Loucy (cell line): ENCODE measurements around the gene VWA8.

Experiments used
- H2AFZ ChIP-seq: fragments of 200-600 bp; sonication (generic); 2 replicates; pipeline ENCODE4 v1.6.0; 2016; ENCODE audit warnings: antibody characterized with exemption, mild to moderate bottlenecking, low read length, moderate library complexity
- H3F3A ChIP-seq: fragments of 200-600 bp; 2 replicates; pipeline ENCODE4 v1.6.0; 2016; ENCODE audit warnings: antibody characterized with exemption, low read depth, mild to moderate bottlenecking
- H3K27me3 ChIP-seq: fragments of 200-600 bp; sonication (generic); 2 replicates; pipeline ENCODE4 v1.6.1; 2014; ENCODE audit warnings: low read length, mild to moderate bottlenecking; ENCODE audit not compliant: insufficient read depth, poor library complexity, severe bottlenecking
- H3K36me3 ChIP-seq: fragments of 200-600 bp; sonication (generic); 2 replicates; pipeline ENCODE4 v1.6.1; 2016; ENCODE audit warnings: low read length; ENCODE audit not compliant: insufficient read depth
- H3K4me1 ChIP-seq: fragments of 200-600 bp; sonication (generic); 2 replicates; pipeline ENCODE4 v1.5.1; 2014; ENCODE audit warnings: low read length, mild to moderate bottlenecking; ENCODE audit not compliant: insufficient read depth, poor library complexity, severe bottlenecking
- H3K4me2 ChIP-seq: fragments of 200-600 bp; sonication (generic); 2 replicates; pipeline ENCODE4 v1.6.0; 2014; ENCODE audit warnings: antibody characterized with exemption, low read length, low read depth, mild to moderate bottlenecking; ENCODE audit not compliant: poor library complexity, severe bottlenecking
- H3K4me3 ChIP-seq: fragments of 200-600 bp; sonication (generic); 2 replicates; pipeline ENCODE4 v1.5.1; 2014; ENCODE audit warnings: low read length, mild to moderate bottlenecking, mixed read lengths; ENCODE audit not compliant: poor library complexity, severe bottlenecking
- H3K79me2 ChIP-seq: fragments of 200-600 bp; sonication (generic); 2 replicates; pipeline ENCODE4 v1.6.1; 2014; ENCODE audit warnings: low read length; ENCODE audit not compliant: insufficient read depth
- H3K9ac ChIP-seq: fragments of 200-600 bp; sonication (generic); 2 replicates; pipeline ENCODE4 v1.6.0; 2014; ENCODE audit warnings: mild to moderate bottlenecking, low read depth, low read length, moderate library complexity; ENCODE audit not compliant: poor library complexity, severe bottlenecking
- H3K9me2 ChIP-seq: fragments of 200-600 bp; sonication (generic); replicated peaks from 2 replicates; pipeline ENCODE4 v1.6.1; 2016; ENCODE audit warnings: low read depth, low read length, mixed read lengths
- H3K9me3 ChIP-seq: fragments of 200-600 bp; sonication (generic); 2 replicates; pipeline ENCODE4 v1.6.1; 2014; ENCODE audit warnings: mild to moderate bottlenecking, antibody characterized with exemption, low read length, low read depth; ENCODE audit not compliant: insufficient read depth
- H4K20me1 ChIP-seq: fragments of 200-600 bp; sonication (generic); 2 replicates; pipeline ENCODE4 v1.6.0; 2014; ENCODE audit warnings: antibody characterized with exemption, low read length, mild to moderate bottlenecking; ENCODE audit not compliant: insufficient read depth, poor library complexity, severe bottlenecking
- CTCF ChIP-seq: fragments of 200-600 bp; sonication (generic); conservative IDR thresholded peaks from 2 replicates; pipeline ENCODE4 v1.5.1; 2014; ENCODE audit warnings: mild to moderate bottlenecking, antibody characterized with exemption, low read length
- EZH2phosphoT487 ChIP-seq: fragments of 200-600 bp; IDR thresholded peaks from 2 replicates; pipeline ENCODE4 v1.6.1; 2018; ENCODE audit warnings: antibody characterized with exemption, mild to moderate bottlenecking, moderate library complexity, borderline replicate concordance

VWA8 gene

GRCh38 chr13:41821238-41821594 lies 139.7 kb downstream of the VWA8 start:
- no peak overlapping the region for H2AFZ ChIP-seq
- TF ChIP-seq EZH2phosphoT487 (no peak), CTCF (no peak)
- no peaks in the 10 kb centered on the region for H3K79me2 ChIP-seq
- peaks cover 6% of the 10 kb centered on the region for H3K4me1 ChIP-seq
- no peak overlapping the region for H3K9ac ChIP-seq
- no peaks in the 10 kb centered on the region for H3K27me3 ChIP-seq
- no peaks in the 10 kb centered on the region for H4K20me1 ChIP-seq
- H3K9me2 ChIP-seq, result no peaks in the 10 kb centered on the region
- no peaks in the 10 kb centered on the region for H3F3A ChIP-seq
- H3K4me3 ChIP-seq, result no peak overlapping the region
- no peak overlapping the region for H3K4me2 ChIP-seq
- H3K9me3 ChIP-seq, result no peaks in the 10 kb centered on the region
- H3K36me3 ChIP-seq, result peaks cover 12% of the 10 kb centered on the region

GRCh38 chr13:41820581-41821237 lies 140.2 kb downstream of the VWA8 start:
- Histone ChIP-seq H3K79me2 (no peaks in the 10 kb centered on the region), H4K20me1 (no peaks in the 10 kb centered on the region), H3K36me3 (peaks cover 17% of the 10 kb centered on the region), H3K9me2 (no peaks in the 10 kb centered on the region), H3K9ac (no peak overlapping the region), H2AFZ (no peak overlapping the region), H3K4me3 (no peak overlapping the region), H3F3A (no peaks in the 10 kb centered on the region), H3K27me3 (no peaks in the 10 kb centered on the region), H3K4me1 (peaks cover 6% of the 10 kb centered on the region), H3K9me3 (no peaks in the 10 kb centered on the region), H3K4me2 (no peak overlapping the region)
- TF ChIP-seq EZH2phosphoT487, result no peak
- TF ChIP-seq CTCF, result no peak

- H3K36me3 ChIP-seq, result peaks cover 27% of the 10 kb centered on the region
- H3K4me3 ChIP-seq, result no peak overlapping the region
- peaks cover 13% of the 10 kb centered on the region for H3K4me1 ChIP-seq
- no peak overlapping the region for H3K4me2 ChIP-seq
- no peaks in the 10 kb centered on the region for H3K79me2 ChIP-seq
- no peak for TF ChIP-seq EZH2phosphoT487
- no peak for TF ChIP-seq CTCF
- no peak overlapping the region for H2AFZ ChIP-seq
- H3K9me3 ChIP-seq, result no peaks in the 10 kb centered on the region
- H3F3A ChIP-seq, result no peaks in the 10 kb centered on the region
- no peak overlapping the region for H3K9ac ChIP-seq
- no peaks in the 10 kb centered on the region for H4K20me1 ChIP-seq
- H3K9me2 ChIP-seq, result no peaks in the 10 kb centered on the region
- no peaks in the 10 kb centered on the region for H3K27me3 ChIP-seq
These were observed 144.9 kb downstream of the VWA8 start for GRCh38 chr13:41816057-41816456.
